Measurements from ENCODE around the gene MPI. TPM values are rescaled to one million over a fixed set of nuclear protein-coding genes. Genes with fewer than 3 reads are reported as not detected.

MPI gene
- total and polyA plus RNA-seq, 2 of the 8 experiments (the other 6 are each of a cell fraction or from before 2014, with no cell fraction given) = 31.0 to 74.8 TPM

GRCh38 chr15:74889390-74889882, 406 bp upstream of the MPI start:
- Histone ChIP-seq H3K79me1 (ENCODE audit: low read depth, low read length) (no peaks in the 10 kb centered on the region), H3K9ac (replicated peaks in 1 of 4; ENCODE audit: extremely low read depth in 1 of 4, low read depth in 3 of 4, low read length in 3 of 4) (peak overlapping the region in 1 of 4 experiments; percentile 95; a peak in 3 of 7 replicates), H3K4me3 (ENCODE audit: extremely low read depth in 1 of 4, insufficient read depth in 2 of 4, low read depth in 3 of 4, low read length in 4 of 4) (peak overlapping the region; percentile 80 to 96 (median 88); a peak in 7 of 8 replicates), H3K23ac (ENCODE audit: insufficient read length) (no peak overlapping the region), H3K14ac (ENCODE audit: insufficient read length) (no peak overlapping the region), H3K4me1 (replicated peaks in 1 of 4; ENCODE audit: control insufficient read depth in 3 of 4, insufficient read depth in 4 of 4, low read length in 3 of 4) (peaks cover 0 to 4% (median 2%) of the 10 kb centered on the region in 4 experiments; a peak in 4 of 7 replicates), H3K27me3 (replicated peaks in 1 of 4; ENCODE audit: control insufficient read depth in 3 of 4, extremely low read depth in 1 of 4, insufficient read depth in 3 of 4, low read length in 3 of 4) (no peaks in the 10 kb centered on the region), H3K4ac (replicated peaks; ENCODE audit: insufficient read length, low read depth, low read length) (no peak overlapping the region), H4K8ac (ENCODE audit: extremely low read depth, insufficient read depth, low read length) (no peak overlapping the region), H3K9me3 (ENCODE audit: insufficient read depth in 2 of 2, low read depth in 1 of 2, low read length in 1 of 2) (no peaks in the 10 kb centered on the region), H4K5ac (ENCODE audit: insufficient read length, low read depth, low read length) (no peak overlapping the region), H4K20me1 (replicated peaks in 1 of 2; ENCODE audit: control insufficient read depth in 1 of 2, insufficient read depth in 2 of 2, low read length in 2 of 2) (no peaks in the 10 kb centered on the region), H3K79me2 (ENCODE audit: control insufficient read depth in 1 of 2, insufficient read depth in 2 of 2, low read length in 2 of 2) (no peaks in the 10 kb centered on the region), H3K36me3 (ENCODE audit: control insufficient read depth in 2 of 4, insufficient read depth in 4 of 4, low read length in 3 of 4) (peaks cover 5 to 18% (median 14%) of the 10 kb centered on the region in 4 experiments; a peak in 5 of 8 replicates), H2AFZ (ENCODE audit: low read length) (peak overlapping the region; percentile 99), H3K4me2 (ENCODE audit: insufficient read depth in 1 of 2, low read depth in 2 of 2, low read length in 2 of 2) (peak overlapping the region; percentile 90), H3K27ac (ENCODE audit: low read depth, low read length) (no peak overlapping the region), H4K91ac (replicated peaks; ENCODE audit: insufficient read length, low read length) (no peak overlapping the region), H2AK5ac (ENCODE audit: low read depth, low read length) (no peak overlapping the region), H2BK15ac (ENCODE audit: low read length) (no peak overlapping the region), H3K56ac (replicated peaks; ENCODE audit: insufficient read length, low read depth, low read length) (no peak overlapping the region), H2BK120ac (replicated peaks; ENCODE audit: low read depth, low read length) (no peak overlapping the region), H2BK20ac (ENCODE audit: low read length) (no peak overlapping the region), H2BK5ac (ENCODE audit: low read depth, low read length) (0 out of 2 replicates have a peak overlapping the region, but pooled peaks have one; percentile 68), H3K23me2 (ENCODE audit: low read depth, low read length) (peaks cover 9% of the 10 kb centered on the region), H3K18ac (ENCODE audit: extremely low read depth, low read length) (no peak overlapping the region), H2BK12ac (ENCODE audit: low read depth, low read length) (0 out of 2 replicates have a peak overlapping the region, but pooled peaks have one; percentile 41)
- CTCF ChIA-PET (ENCODE audit: partially characterized antibody) = interaction anchor here (0.8 to 6.2 kb wide), 7 partner anchors 12 to 119 kb away, joined by 3 to 54 read pairs (median 3); no protein-coding TSS in a partner anchor
- TF ChIP-seq TEAD4 (IDR thresholded peaks at IDR 0.05; ENCODE audit: low read depth, low read length) (peak; percentile 48; the same call in 1 of the 2 replicates), E2F6 (IDR thresholded peaks at IDR 0.05) (peak; percentile 56), CTCF (IDR thresholded peaks at IDR 0.05; ENCODE audit: control extremely low read depth in 1 of 3, insufficient read depth in 1 of 3, low read depth in 1 of 3, low read length in 3 of 3) (no peak)
- DNase-seq (ENCODE audit: low read depth in 1 of 2, low spot score in 2 of 2) = peak in 1 of 2 experiments; percentile 54
- no peak for FAIRE-seq
- POLR2A ChIA-PET (ENCODE audit: partially characterized antibody) = interaction anchor here (0.6 to 7.0 kb wide), 16 partner anchors 10 to 131 kb away, joined by 3 to 116 read pairs (median 4); partner anchors contain the start of genes FAM219B and SCAMP2
- 32% methylated on average over 8 of the region's 8 CpGs; no CpG with 5 or more reads in 1 of the 2 experiments for WGBS, 2 experiments (ENCODE audit: extremely low coverage in 1 of 2, insufficient coverage in 1 of 2, insufficient read length in 1 of 2, insufficient replicate concordance in 2 of 2, low coverage in 1 of 2, low lambda C conversion rate in 2 of 2, missing lambda C conversion rate in 1 of 2)
